ENCODE results near the gene TLL1. TPM values are rescaled to one million over a fixed set of nuclear protein-coding genes. Genes with fewer than 3 reads are reported as not detected.

TLL1 gene
- total RNA-seq, 3 donors from 2014 or later: 4.0 to 11.5 (median 4.3) TPM

GRCh38 chr4:165877286-165877685, 4.2 kb downstream of the TLL1 start:
- no peak for DNase-seq (ENCODE audit: low spot score in 2 of 2)
- Histone ChIP-seq H3K4me1 (no peaks in the 10 kb centered on the region), H3K27me3 (peaks cover 0 to 5% of the 10 kb centered on the region in 2 donors), H3K4me3 (no peak overlapping the region), H3K9me3 (no peaks in the 10 kb centered on the region), H3K27ac (no peak overlapping the region), H3K36me3 (no peaks in the 10 kb centered on the region)
- intact Hi-C loops (cut with DNase I; ENCODE audit: low total_unique reads): no loop called here
- TF ChIP-seq POLR2AphosphoS5 (IDR thresholded peaks at IDR 0.05) (no peak), POLR2A (IDR thresholded peaks at IDR 0.05) (no peak), CTCF (IDR thresholded peaks at IDR 0.05) (no peak)

GRCh38 chr4:165879641-165880040, 6.6 kb downstream of the TLL1 start:
- DNase-seq (ENCODE audit: low spot score in 2 of 2): no peak
- Histone ChIP-seq H3K4me3 (no peak overlapping the region), H3K9me3 (no peaks in the 10 kb centered on the region), H3K4me1 (no peaks in the 10 kb centered on the region), H3K27ac (no peak overlapping the region), H3K36me3 (no peaks in the 10 kb centered on the region), H3K27me3 (peaks cover 0 to 4% of the 10 kb centered on the region in 2 donors)
- TF ChIP-seq CTCF (IDR thresholded peaks at IDR 0.05) (no peak), POLR2A (IDR thresholded peaks at IDR 0.05) (no peak), POLR2AphosphoS5 (IDR thresholded peaks at IDR 0.05) (no peak)
- intact Hi-C loops (cut with DNase I; ENCODE audit: low total_unique reads): no loop called here

GRCh38 chr4:165894159-165894558, 21.1 kb downstream of the TLL1 start:
- TF ChIP-seq POLR2AphosphoS5 (IDR thresholded peaks at IDR 0.05): no peak
- no peaks in the 10 kb centered on the region for H3K36me3 ChIP-seq

GRCh38 chr4:165905405-165906027, 32.5 kb downstream of the TLL1 start:
- Histone ChIP-seq H3K27me3 (no peaks in the 10 kb centered on the region), H3K27ac (no peak overlapping the region), H3K4me1 (no peaks in the 10 kb centered on the region), H3K36me3 (no peaks in the 10 kb centered on the region), H3K4me3 (no peak overlapping the region), H3K9me3 (no peaks in the 10 kb centered on the region)
- DNase-seq (ENCODE audit: low spot score in 2 of 2): no peak
- TF ChIP-seq CTCF (IDR thresholded peaks at IDR 0.05) (no peak), POLR2AphosphoS5 (IDR thresholded peaks at IDR 0.05) (no peak), POLR2A (IDR thresholded peaks at IDR 0.05) (no peak)
- intact Hi-C loops (cut with DNase I; ENCODE audit: low total_unique reads): no loop called here

More at GRCh38 chr4:165894159-165894558, 21.1 kb downstream of the TLL1 start:
- Histone ChIP-seq H3K9me3 (peaks cover 0 to 13% of the 10 kb centered on the region in 2 donors), H3K4me1 (no peaks in the 10 kb centered on the region), H3K27ac (no peak overlapping the region), H3K27me3 (no peaks in the 10 kb centered on the region), H3K4me3 (no peak overlapping the region)
- DNase-seq (ENCODE audit: low spot score in 2 of 2): no peak
- intact Hi-C loops (cut with DNase I; ENCODE audit: low total_unique reads): no loop called here

GRCh38 chr4:165906272-165906671, 33.2 kb downstream of the TLL1 start:
- no peak overlapping the region for H3K27ac ChIP-seq
- no peaks in the 10 kb centered on the region for H3K36me3 ChIP-seq
- H3K27me3 ChIP-seq: no peaks in the 10 kb centered on the region
- no peak for DNase-seq (ENCODE audit: low spot score in 2 of 2)
- TF ChIP-seq POLR2AphosphoS5 (IDR thresholded peaks at IDR 0.05): no peak
- TF ChIP-seq CTCF (IDR thresholded peaks at IDR 0.05): no peak
- no peak for TF ChIP-seq POLR2A (IDR thresholded peaks at IDR 0.05)
- no peaks in the 10 kb centered on the region for H3K9me3 ChIP-seq
- H3K4me1 ChIP-seq: no peaks in the 10 kb centered on the region
- no peak overlapping the region for H3K4me3 ChIP-seq
- intact Hi-C loops (cut with DNase I; ENCODE audit: low total_unique reads): no loop called here

All from breast epithelium (tissue), 4 donors.